K562 (cell line): ENCODE measurements around the gene UNC5C. TPM values are rescaled to one million over a fixed set of nuclear protein-coding genes. Genes with fewer than 3 reads are reported as not detected.

Experiments used
- ATAC-seq: fragments of 200-7000 bp; cut with Tn5 transposase; 3 replicates; pipeline ENCODE4 v1.9.1; 2020; ENCODE audit warnings: moderate library complexity
- BruUV-seq: library from RNA; stranded (reverse); fragments of 400-500 nt; replicated peaks from 2 replicates; lab custom pipeline; 2021; lab: Mats Ljungman, UMichigan
- CTCF ChIA-PET: fragments of 300-600 bp; formaldehyde crosslinking; extraction: SDS; loops from one replicate; lab custom pipeline; 2021; ENCODE audit warnings: low intra/inter-chr PET ratio; lab: Yijun Ruan, JAX
- POLR2A ChIA-PET: fragments of 300-600, 350-650 bp; sonication (Branson Sonifier 250); formaldehyde crosslinking; extraction: SDS; loops from one replicate; lab custom pipeline; 2021; ENCODE audit warnings: antibody characterized with exemption, inconsistent platforms; lab: Yijun Ruan, JAX
- DNase-seq, 4 experiments: peaks; one replicate each; pipeline versions ENCODE4 v3.0.0 to v3.0.0-alpha.2; 2011 to 2018; ENCODE audit warnings: low spot score in 3 of 4, mixed read lengths in 3 of 4; ENCODE audit errors: extremely low read depth in 1 of 4
- FAIRE-seq: peaks from 2 replicates; lab custom pipeline; 2011; peaks lifted over from hg19 to GRCh38; lab: Jason Lieb, UNC
- H2AFZ ChIP-seq: 2 replicates; pipeline ENCODE4 v1.6.0; 2011; ENCODE audit warnings: low read depth, low read length, control low read depth, inconsistent platforms
- H3K27ac ChIP-seq: fragments of 200-600 bp; 3 replicates; pipeline ENCODE4 v1.8.0; 2011; ENCODE audit warnings: low read depth, mild to moderate bottlenecking, control low read depth, inconsistent platforms, low read length, moderate library complexity, mixed read lengths; ENCODE audit errors: extremely low read depth
- H3K27me3 ChIP-seq, 2 experiments: fragments of 300-600 bp in 1 of 2; 2 replicates in 1 of 2; 3 replicates in 1 of 2; pipeline versions ENCODE4 v1.6.0 to v1.8.0; 2011; ENCODE audit warnings: inconsistent platforms in 2 of 2, low read length in 2 of 2, mild to moderate bottlenecking in 1 of 2, mixed read lengths in 1 of 2, moderate library complexity in 1 of 2; ENCODE audit not compliant: control insufficient read depth in 2 of 2, insufficient read depth in 2 of 2
- H3K36me3 ChIP-seq: fragments of 300-600 bp; 3 replicates; pipeline ENCODE4 v1.8.0; 2011; ENCODE audit warnings: mild to moderate bottlenecking, low read length, inconsistent platforms; ENCODE audit not compliant: control insufficient read depth, insufficient read depth
- H3K4me1 ChIP-seq, 2 experiments: fragments of 200-600 bp in 1 of 2; replicated peaks in 1 of 2; 2 replicates in 1 of 2; 3 replicates in 1 of 2; pipeline versions ENCODE4 v1.5.1 to v1.8.0; 2011; ENCODE audit warnings: inconsistent platforms in 2 of 2, low read length in 2 of 2, mild to moderate bottlenecking in 1 of 2, mixed read lengths in 1 of 2, moderate library complexity in 1 of 2; ENCODE audit not compliant: control insufficient read depth in 2 of 2, insufficient read depth in 2 of 2
- H3K4me2 ChIP-seq: 2 replicates; pipeline ENCODE4 v1.6.1; 2011; ENCODE audit warnings: low read length, control low read depth, inconsistent platforms, mixed read lengths; ENCODE audit not compliant: insufficient read depth
- H3K4me3 ChIP-seq: fragments of 200-600 bp; sonication (generic), shearing (Covaris generic); 2 replicates; pipeline ENCODE4 v1.5.1; 2016; ENCODE audit warnings: control low read depth, inconsistent platforms
- H3K79me2 ChIP-seq: fragments of 200-600 bp; 3 replicates; pipeline ENCODE4 v1.8.0; 2011; ENCODE audit warnings: low read length, inconsistent platforms; ENCODE audit not compliant: control insufficient read depth, insufficient read depth
- H3K9ac ChIP-seq, 2 experiments: 2 replicates each; pipeline versions ENCODE4 v1.6.0 to v1.6.1; 2011; ENCODE audit warnings: low read depth in 2 of 2, low read length in 2 of 2, control low read depth in 1 of 2, inconsistent platforms in 1 of 2, mild to moderate bottlenecking in 1 of 2, mixed read lengths in 1 of 2; ENCODE audit not compliant: insufficient read depth in 1 of 2
- H3K9me1 ChIP-seq: one replicate; pipeline ENCODE4 v1.6.0; 2011; ENCODE audit warnings: inconsistent platforms, mild to moderate bottlenecking, low read length, moderate library complexity; ENCODE audit not compliant: control insufficient read depth, insufficient read depth
- H3K9me3 ChIP-seq: replicated peaks from 2 replicates; pipeline ENCODE4 v1.5.1; 2011; ENCODE audit warnings: low read depth, low read length, inconsistent platforms; ENCODE audit not compliant: control insufficient read depth, insufficient read depth
- H4K20me1 ChIP-seq: replicated peaks from 2 replicates; pipeline ENCODE4 v1.6.1; 2011; ENCODE audit warnings: low read length, inconsistent platforms, mixed read lengths; ENCODE audit not compliant: control insufficient read depth, insufficient read depth
- ATF1 ChIP-seq, 2 experiments: fragments of 450-650 bp in 1 of 2; IDR thresholded peaks; 2 replicates each; pipeline ENCODE4 v1.6.1; 2016; ENCODE audit warnings: missing compliant biosample characterization in 1 of 2, missing genetic modification characterization in 1 of 2
- CBX5 ChIP-seq: IDR thresholded peaks from 2 replicates; pipeline ENCODE4 v1.6.1; 2014; ENCODE audit warnings: low read depth, borderline replicate concordance
- NCOA1 ChIP-seq: fragments of 450-650 bp; IDR thresholded peaks from 2 replicates; pipeline ENCODE4 v1.6.1; 2016; ENCODE audit warnings: low read depth
- NFIX ChIP-seq: fragments of 250-450 bp; sonication (Bioruptor Pico); IDR thresholded peaks from 2 replicates; pipeline ENCODE4 v1.4.0; 2020; ENCODE audit warnings: low read depth, mild to moderate bottlenecking, moderate library complexity
- SP2 ChIP-seq: IDR thresholded peaks from 2 replicates; pipeline ENCODE4 v1.6.1; 2011; ENCODE audit warnings: mild to moderate bottlenecking, low read depth, low read length, moderate library complexity; ENCODE audit not compliant: poor library complexity, severe bottlenecking; ENCODE audit errors: extremely low read depth
- ZEB2 ChIP-seq: fragments of 450-650 bp; IDR thresholded peaks from 2 replicates; pipeline ENCODE4 v1.6.1; 2016
- ZHX1 ChIP-seq: fragments of 150-350 bp; conservative IDR thresholded peaks from 2 replicates; pipeline ENCODE4 v1.6.1; 2014; ENCODE audit warnings: low read length
- ZNF561 ChIP-seq: fragments of 450-650 bp; formaldehyde crosslinking; conservative IDR thresholded peaks from 2 replicates; pipeline ENCODE4 v1.4.0; 2020; ENCODE audit warnings: mild to moderate bottlenecking, moderate library complexity
- ZNF584 ChIP-seq: fragments of 200-800 bp; sonication (Bioruptor generic); IDR thresholded peaks from 2 replicates; pipeline ENCODE4 v1.6.1; 2016; ENCODE audit warnings: low read depth, mild to moderate bottlenecking, missing genetic modification characterization, missing compliant biosample characterization
- ZSCAN29 ChIP-seq: fragments of 450-650 bp; IDR thresholded peaks from 2 replicates; pipeline ENCODE4 v1.6.1; 2017
- ZSCAN32 ChIP-seq: fragments of 450-650 bp; formaldehyde crosslinking; IDR thresholded peaks from 2 replicates; pipeline ENCODE4 v1.4.0; 2020; ENCODE audit warnings: mild to moderate bottlenecking, moderate library complexity
- WGBS: fragments of 100-300 bp; shearing (Covaris generic); methylation state at CpG from one replicate; pipeline ENCODE4 v1.1.6; 2016; ENCODE audit warnings: low coverage, mixed read lengths; ENCODE audit not compliant: insufficient coverage; ENCODE audit errors: missing lambda C conversion rate; 5-methylcytosine and 5-hydroxymethylcytosine counted together
- in situ Hi-C: fragments of 300-500 bp; cut with MboI; formaldehyde crosslinking; loops from 4 replicates; pipeline ENCODE4 v1.15.0; 2018; ENCODE audit warnings: inconsistent platforms, mixed read lengths
- intact Hi-C: fragments of 100-400 bp; cut with micrococcal nuclease; formaldehyde crosslinking; loops from 2 replicates; pipeline ENCODE4 v1.14.2; 2022
- polyA plus RNA-seq, 8 experiments: library from polyadenylated mRNA; depleted of rRNA in 4 of 8; stranded (reverse) in 5 of 8; unstranded in 3 of 8; fragments of >200 nt; fragmentation: Nextera tagmentation in 2 of 8; fragmentation: Illumina TruSeq in 1 of 8; extraction: Ambion mirVana in 2 of 8; extraction: Trizol in 1 of 8; gene quantifications; 2 replicates each; pipeline versions ENCODE4 v1.2.1 to v1.2.3, GENCODE V29; 2011 to 2014; ENCODE audit warnings: inconsistent platforms in 1 of 8, missing spikeins in 1 of 8
- total RNA-seq, 7 experiments: library from RNA; depleted of rRNA in 6 of 7; stranded (reverse); fragments of >200 nt in 6 of 7; fragmentation: Illumina TruSeq in 2 of 7; extraction: Trizol in 2 of 7; gene quantifications; 2 replicates each; pipeline versions ENCODE4 v1.2.1 to v1.2.3, GENCODE V29; 2011 to 2021; ENCODE audit warnings: low replicate concordance in 1 of 7

The UNC5C gene
- total and polyA plus RNA-seq, 9 of the 15 experiments (the other 6 are each of a cell fraction or from before 2014, with no cell fraction given), result under 0.01 to 0.10 (median 0.03) TPM; not detected in 1

GRCh38 chr4:95513022-95513421 is 35.8 kb downstream of the UNC5C start (continued):
- TF ChIP-seq CBX5 (no peak), ZNF561 (no peak), NFIX (no peak), ZSCAN29 (no peak), SP2 (no peak), ZSCAN32 (CRISPR knock-in tag) (no peak)

GRCh38 chr4:95511477-95511876 is 37.3 kb downstream of the UNC5C start:
- H3K79me2 ChIP-seq, result no peaks in the 10 kb centered on the region
- no peak for TF ChIP-seq ZHX1
- TF ChIP-seq ZEB2, result no peak
- TF ChIP-seq ATF1 (CRISPR knock-in tag; IDR thresholded peaks at IDR 0.05), result no peak
- TF ChIP-seq ATF1 (tag; IDR thresholded peaks at IDR 0.05), result no peak
- no peak for TF ChIP-seq NCOA1
- TF ChIP-seq ZNF584 (CRISPR knock-in tag), result no peak
- ChIA-PET CTCF (no interaction called here), POLR2A (no interaction called here)
- no peaks in the 10 kb centered on the region for H3K9me1 ChIP-seq
- H3K27me3 ChIP-seq, result no peaks in the 10 kb centered on the region
- no peaks in the 10 kb centered on the region for H3K9me3 ChIP-seq
- no peak overlapping the region for H3K9ac ChIP-seq
- no peaks in the 10 kb centered on the region for H3K36me3 ChIP-seq
- no peak overlapping the region for H3K4me3 ChIP-seq
- in situ Hi-C loops (loop anchor here (25.0 kb wide), 1 partner anchor 349 kb away; no protein-coding TSS in a partner anchor), intact Hi-C loops (no loop called here)
- 2% methylated on average over 3 of the region's 3 CpGs for WGBS
- no peak overlapping the region for H3K27ac ChIP-seq
- DNase-seq (no peak), ATAC-seq (no peak), FAIRE-seq (no peak)
- no peak overlapping the region for H3K4me2 ChIP-seq
- no peaks in the 10 kb centered on the region for H3K4me1 ChIP-seq
- BruUV-seq, result no TSS peak
- no peak overlapping the region for H2AFZ ChIP-seq
- no peaks in the 10 kb centered on the region for H4K20me1 ChIP-seq
